ENCODE measurements around the gene GGTLC2. TPM values are rescaled to one million over a fixed set of nuclear protein-coding genes. Genes with fewer than 3 reads are reported as not detected.

The GGTLC2 gene
- total RNA-seq, 1 experiment from 2014 or later, result not detected

DNA sequence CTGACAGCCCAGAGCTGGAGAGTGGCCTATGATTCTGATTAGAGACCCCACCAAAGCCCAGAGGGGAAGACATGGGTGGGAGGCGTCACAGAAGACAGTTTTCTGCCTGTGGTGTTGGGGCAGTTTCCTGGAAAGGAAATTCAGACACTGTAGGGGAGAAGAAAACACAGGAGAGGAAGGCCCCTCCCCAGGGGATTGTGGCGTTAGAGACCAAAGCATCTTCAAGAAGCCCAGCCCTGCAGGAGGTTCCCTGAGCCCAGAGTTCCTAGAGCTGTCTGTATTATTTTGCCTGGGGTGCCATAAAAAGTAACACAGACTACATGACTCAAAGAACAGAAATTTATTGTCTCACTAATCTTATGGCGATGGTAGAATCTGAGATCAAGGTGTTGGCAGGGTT, 45.2 kb upstream of the GGTLC2 start:
- TF ChIP-seq, protein P1, sequence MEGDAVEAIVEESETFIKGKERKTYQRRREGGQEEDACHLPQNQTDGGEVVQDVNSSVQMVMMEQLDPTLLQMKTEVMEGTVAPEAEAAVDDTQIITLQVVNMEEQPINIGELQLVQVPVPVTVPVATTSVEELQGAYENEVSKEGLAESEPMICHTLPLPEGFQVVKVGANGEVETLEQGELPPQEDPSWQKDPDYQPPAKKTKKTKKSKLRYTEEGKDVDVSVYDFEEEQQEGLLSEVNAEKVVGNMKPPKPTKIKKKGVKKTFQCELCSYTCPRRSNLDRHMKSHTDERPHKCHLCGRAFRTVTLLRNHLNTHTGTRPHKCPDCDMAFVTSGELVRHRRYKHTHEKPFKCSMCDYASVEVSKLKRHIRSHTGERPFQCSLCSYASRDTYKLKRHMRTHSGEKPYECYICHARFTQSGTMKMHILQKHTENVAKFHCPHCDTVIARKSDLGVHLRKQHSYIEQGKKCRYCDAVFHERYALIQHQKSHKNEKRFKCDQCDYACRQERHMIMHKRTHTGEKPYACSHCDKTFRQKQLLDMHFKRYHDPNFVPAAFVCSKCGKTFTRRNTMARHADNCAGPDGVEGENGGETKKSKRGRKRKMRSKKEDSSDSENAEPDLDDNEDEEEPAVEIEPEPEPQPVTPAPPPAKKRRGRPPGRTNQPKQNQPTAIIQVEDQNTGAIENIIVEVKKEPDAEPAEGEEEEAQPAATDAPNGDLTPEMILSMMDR (conservative IDR thresholded peaks at IDR 0.05; ENCODE audit: low read depth, low read length), result no peak
- no peak for TF ChIP-seq EZH2 (IDR thresholded peaks at IDR 0.05; ENCODE audit: borderline replicate concordance, low read depth, low read length, poor library complexity, severe bottlenecking)
- intact Hi-C loops (cut with micrococcal nuclease; ENCODE audit: unreplicated experiment), result no loop called here
- H3K4me1 ChIP-seq (ENCODE audit: insufficient read depth, low read length, poor library complexity, severe bottlenecking), result no peaks in the 10 kb centered on the region
- H3K4me3 ChIP-seq (ENCODE audit: low read depth, low read length, poor library complexity, severe bottlenecking), result no peak overlapping the region
- BruUV-seq (replicated peaks), result no TSS peak
- ChIA-PET CTCF (no interaction called here), POLR2A (ENCODE audit: low non-redundant PET) (no interaction called here)
- H3K27me3 ChIP-seq (replicated peaks; ENCODE audit: insufficient read depth, low read depth, low read length, poor library complexity), result no peaks in the 10 kb centered on the region
- H3K9me3 ChIP-seq (ENCODE audit: low read depth, low read length, poor library complexity, severe bottlenecking), result no peaks in the 10 kb centered on the region
- no peaks in the 10 kb centered on the region for H3K36me3 ChIP-seq (ENCODE audit: insufficient read depth, low read length, poor library complexity, severe bottlenecking)
- no peak for DNase-seq (ENCODE audit: low spot score)
- no peak overlapping the region for H3K27ac ChIP-seq (ENCODE audit: low read depth, low read length, poor library complexity, severe bottlenecking)

DNA sequence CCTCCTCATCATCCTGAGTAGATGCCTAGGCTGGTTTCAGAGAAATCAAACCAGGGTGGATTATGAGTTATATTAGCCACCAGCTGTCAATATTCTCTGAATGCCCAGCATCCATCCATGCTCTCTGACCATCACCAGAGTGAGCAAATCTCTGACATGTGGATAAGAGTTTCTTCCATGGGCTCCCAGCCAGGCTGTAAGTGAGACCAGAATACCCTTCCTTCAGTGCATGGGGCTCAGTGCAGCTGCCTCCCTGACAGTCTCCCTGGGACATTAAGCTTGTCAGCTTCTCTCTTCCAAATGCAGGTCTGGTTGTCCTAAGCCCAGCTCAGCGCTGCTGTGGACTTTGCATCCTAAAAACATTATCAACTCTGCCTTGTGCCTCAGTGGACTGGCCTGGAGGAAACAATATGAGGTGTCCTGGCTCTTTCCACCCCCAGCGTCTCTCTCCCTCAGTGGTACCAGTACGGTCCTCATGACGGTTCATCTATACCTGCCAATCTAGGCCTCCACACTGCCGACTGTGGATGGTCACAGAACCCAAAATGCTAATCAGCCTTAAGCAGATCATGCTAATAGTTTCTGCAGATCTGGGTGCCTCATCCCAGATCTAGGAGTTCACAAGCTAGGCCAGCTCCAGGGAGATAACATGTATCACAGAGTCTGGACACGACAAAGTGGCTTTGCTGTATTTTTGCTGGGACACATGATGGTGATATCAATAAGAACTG, 43.7 kb upstream of the GGTLC2 start:
- Histone ChIP-seq H3K4me1 (ENCODE audit: insufficient read depth, low read length, poor library complexity, severe bottlenecking) (no peaks in the 10 kb centered on the region), H3K36me3 (ENCODE audit: insufficient read depth, low read length, poor library complexity, severe bottlenecking) (no peaks in the 10 kb centered on the region), H3K27me3 (replicated peaks; ENCODE audit: insufficient read depth, low read depth, low read length, poor library complexity) (no peaks in the 10 kb centered on the region), H3K9me3 (ENCODE audit: low read depth, low read length, poor library complexity, severe bottlenecking) (no peaks in the 10 kb centered on the region), H3K27ac (ENCODE audit: low read depth, low read length, poor library complexity, severe bottlenecking) (no peak overlapping the region), H3K4me3 (ENCODE audit: low read depth, low read length, poor library complexity, severe bottlenecking) (no peak overlapping the region)
- no peak for TF ChIP-seq EZH2 (IDR thresholded peaks at IDR 0.05; ENCODE audit: borderline replicate concordance, low read depth, low read length, poor library complexity, severe bottlenecking)
- TF ChIP-seq, protein P1 (conservative IDR thresholded peaks at IDR 0.05; ENCODE audit: low read depth, low read length), result no peak
- BruUV-seq (replicated peaks), result no TSS peak
- POLR2A ChIA-PET (ENCODE audit: low non-redundant PET), result no interaction called here
- no peak for DNase-seq (ENCODE audit: low spot score)
- CTCF ChIA-PET, result interaction anchor here (1.1 kb wide), 1 partner anchor 24 kb away, joined by 3 read pairs; no protein-coding TSS in a partner anchor
- intact Hi-C loops (cut with micrococcal nuclease; ENCODE audit: unreplicated experiment), result no loop called here

DNA sequence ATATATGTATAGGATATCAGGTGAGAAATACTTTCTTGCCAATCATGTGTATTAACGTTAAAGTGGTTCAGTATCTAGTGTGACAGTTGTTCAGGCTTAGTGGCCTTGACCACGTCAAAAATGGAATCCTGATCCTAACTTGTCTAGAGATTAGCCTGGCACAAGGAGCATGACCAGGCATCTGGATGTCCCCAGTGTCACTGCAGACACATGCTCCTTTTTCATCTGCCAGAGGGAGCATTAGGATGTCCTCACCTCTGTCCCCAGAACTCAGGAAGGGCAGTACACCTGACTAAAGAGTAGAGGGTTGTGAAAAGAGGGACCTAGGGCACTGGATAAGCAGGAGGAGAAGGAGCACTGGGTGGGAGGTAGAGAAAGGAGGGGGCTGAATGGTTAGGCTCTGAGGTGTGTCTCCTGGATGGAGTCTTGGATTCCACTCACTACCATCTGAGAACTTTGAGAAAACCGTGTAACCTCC, 40.9 kb upstream of the GGTLC2 start:
- CTCF ChIA-PET, result no interaction called here
- POLR2A ChIA-PET (ENCODE audit: low non-redundant PET), result no interaction called here
- intact Hi-C loops (cut with micrococcal nuclease; ENCODE audit: unreplicated experiment), result no loop called here
- H3K4me3 ChIP-seq (ENCODE audit: low read depth, low read length, poor library complexity, severe bottlenecking), result no peak overlapping the region
- H3K36me3 ChIP-seq (ENCODE audit: insufficient read depth, low read length, poor library complexity, severe bottlenecking), result no peaks in the 10 kb centered on the region
- H3K27ac ChIP-seq (ENCODE audit: low read depth, low read length, poor library complexity, severe bottlenecking), result no peak overlapping the region
- H3K27me3 ChIP-seq (replicated peaks; ENCODE audit: insufficient read depth, low read depth, low read length, poor library complexity), result no peaks in the 10 kb centered on the region
- DNase-seq (ENCODE audit: low spot score), result no peak
- H3K9me3 ChIP-seq (ENCODE audit: low read depth, low read length, poor library complexity, severe bottlenecking), result no peaks in the 10 kb centered on the region
- BruUV-seq (replicated peaks), result no TSS peak
- TF ChIP-seq, protein P1 (conservative IDR thresholded peaks at IDR 0.05; ENCODE audit: low read depth, low read length), result no peak
- TF ChIP-seq EZH2 (IDR thresholded peaks at IDR 0.05; ENCODE audit: borderline replicate concordance, low read depth, low read length, poor library complexity, severe bottlenecking), result no peak
- no peaks in the 10 kb centered on the region for H3K4me1 ChIP-seq (ENCODE audit: insufficient read depth, low read length, poor library complexity, severe bottlenecking)

Data from A673 (cell line).